Activated CD4-positive, CD25-positive, alpha-beta regulatory T cell treated with anti-CD3 and anti-CD28 coated beads, Interleukin-2, amount 50 U/mL, for 24 hours (primary cell): ENCODE results near the gene MSRB2.
A peak's percentile ranks its signal among the peaks of the same experiment; 100 is the strongest.
"Not testable (repeated sequence)": the region's sequence is repeated elsewhere in the genome, so short reads cannot be mapped to it uniquely, and the experiment has no call there.

ENCODE experiments used
- ATAC-seq, 2 donors: fragments of 150-1000 bp; cut with Tn5 transposase; one replicate each; pipeline ENCODE4 v1.10.0; 2021; ENCODE audit warnings: mild to moderate bottlenecking in 1 of 2, moderate library complexity in 1 of 2

The MSRB2 gene

GRCh38 chr10:23095404-23095965 lies at the start of gene MSRB2:
Gene MSRB2 (plus strand): TSS chr10:23095579. CDS start chr10:23095609, 30 bp downstream.
- peak; percentile 52 to 64 for ATAC-seq

GRCh38 chr10:23046027-23046426 lies 49.4 kb upstream of the MSRB2 start:
- ATAC-seq: no peak

GRCh38 chr10:23047201-23048050 lies 48.0 kb upstream of the MSRB2 start:
- no peak for ATAC-seq

- ATAC-seq: no peak
Measured at GRCh38 chr10:23048191-23048590, 47.2 kb upstream of the MSRB2 start.

- ATAC-seq: no peak
Measured at GRCh38 chr10:23051278-23051677, 44.1 kb upstream of the MSRB2 start.

GRCh38 chr10:23051855-23052331 lies 43.5 kb upstream of the MSRB2 start:
- ATAC-seq: no peak

- no peak for ATAC-seq
Measured at GRCh38 chr10:23053036-23053435, 42.3 kb upstream of the MSRB2 start.

GRCh38 chr10:23055424-23056185 lies 39.8 kb upstream of the MSRB2 start:
- ATAC-seq: no peak

- ATAC-seq: no peak
Measured at GRCh38 chr10:23056186-23056579, 39.2 kb upstream of the MSRB2 start.

- no peak for ATAC-seq
Measured at GRCh38 chr10:23058366-23058765, 37.0 kb upstream of the MSRB2 start.

GRCh38 chr10:23060918-23061317 lies 34.5 kb upstream of the MSRB2 start:
- no peak for ATAC-seq

GRCh38 chr10:23063045-23063972 lies 32.1 kb upstream of the MSRB2 start:
- no peak for ATAC-seq

- no peak for ATAC-seq
Measured at GRCh38 chr10:23063973-23064812, 31.2 kb upstream of the MSRB2 start.

GRCh38 chr10:23064813-23065114 lies 30.6 kb upstream of the MSRB2 start:
- not testable (repeated sequence) for ATAC-seq

- no peak for ATAC-seq
Measured at GRCh38 chr10:23065181-23065948, 30.0 kb upstream of the MSRB2 start.

GRCh38 chr10:23067337-23067736 lies 28.0 kb upstream of the MSRB2 start:
- ATAC-seq: no peak

GRCh38 chr10:23067939-23068775 lies 27.2 kb upstream of the MSRB2 start:
- ATAC-seq: peak in 1 of 2 donors; percentile 31

GRCh38 chr10:23069019-23069815 lies 26.2 kb upstream of the MSRB2 start:
- ATAC-seq: peak in 1 of 2 donors; percentile 57
